Keratinocyte (primary cell): ENCODE measurements around the gene CLDN24. TPM values are rescaled to one million over a fixed set of nuclear protein-coding genes. Genes with fewer than 3 reads are reported as not detected.

Experiments used
- DNase-seq: peaks from one replicate; pipeline ENCODE4 v3.0.0-alpha.2; 2011; ENCODE audit warnings: low read depth, missing footprints, low spot score
- FAIRE-seq: peaks from 2 replicates; lab custom pipeline; 2011; peaks lifted over from hg19 to GRCh38; lab: Jason Lieb, UNC
- H2AFZ ChIP-seq: 2 replicates; pipeline ENCODE4 v1.6.0; 2012; ENCODE audit warnings: low read length, control low read depth, inconsistent platforms; ENCODE audit not compliant: control insufficient read depth
- H3K27ac ChIP-seq: 2 replicates; pipeline ENCODE4 v1.5.1; 2011; ENCODE audit warnings: low read length; ENCODE audit not compliant: control insufficient read depth, insufficient read depth
- H3K27me3 ChIP-seq: 3 replicates; pipeline ENCODE4 v1.6.0; 2011; ENCODE audit warnings: low read length; ENCODE audit not compliant: control insufficient read depth, insufficient read depth; ENCODE audit errors: extremely low read depth
- H3K36me3 ChIP-seq, 2 experiments: 2 replicates in 1 of 2; 3 replicates in 1 of 2; pipeline ENCODE4 v1.5.1; 2011; ENCODE audit warnings: low read length in 2 of 2, mild to moderate bottlenecking in 1 of 2; ENCODE audit not compliant: control insufficient read depth in 2 of 2, insufficient read depth in 2 of 2; ENCODE audit errors: extremely low read depth in 1 of 2
- H3K4me1 ChIP-seq: 3 replicates; pipeline ENCODE4 v1.5.1; 2011; ENCODE audit warnings: low read length; ENCODE audit not compliant: control insufficient read depth, insufficient read depth; ENCODE audit errors: extremely low read depth
- H3K4me2 ChIP-seq: 3 replicates; pipeline ENCODE4 v1.6.0; 2011; ENCODE audit warnings: low read depth, low read length; ENCODE audit not compliant: control insufficient read depth, insufficient read depth; ENCODE audit errors: extremely low read depth
- H3K4me3 ChIP-seq, 3 experiments: fragments of 200-600 bp in 1 of 3; sonication (generic) in 1 of 3; 2 replicates in 2 of 3; 3 replicates in 1 of 3; pipeline ENCODE4 v1.5.1; 2011 to 2016; ENCODE audit warnings: low read length in 3 of 3, mild to moderate bottlenecking in 3 of 3, control low read depth in 2 of 3, inconsistent platforms in 1 of 3, low read depth in 1 of 3, mixed read lengths in 1 of 3, mixed run types in 1 of 3, moderate library complexity in 1 of 3; ENCODE audit not compliant: control insufficient read depth in 2 of 3, insufficient read depth in 2 of 3; ENCODE audit errors: extremely low read depth in 1 of 3
- H3K79me2 ChIP-seq: 2 replicates; pipeline ENCODE4 v1.6.0; 2012; ENCODE audit warnings: low read length; ENCODE audit not compliant: control insufficient read depth, insufficient read depth
- H3K9ac ChIP-seq: 3 replicates; pipeline ENCODE4 v1.6.0; 2011; ENCODE audit warnings: low read length; ENCODE audit not compliant: control insufficient read depth, insufficient read depth; ENCODE audit errors: extremely low read depth
- H3K9me1 ChIP-seq: 3 replicates; pipeline ENCODE4 v1.6.0; 2011; ENCODE audit warnings: low read length; ENCODE audit not compliant: control insufficient read depth, insufficient read depth; ENCODE audit errors: extremely low read depth
- H3K9me3 ChIP-seq: 2 replicates; pipeline ENCODE4 v1.5.1; 2012; ENCODE audit warnings: low read depth, low read length; ENCODE audit not compliant: control insufficient read depth
- H4K20me1 ChIP-seq: 3 replicates; pipeline ENCODE4 v1.6.0; 2011; ENCODE audit warnings: low read length; ENCODE audit not compliant: control insufficient read depth, insufficient read depth; ENCODE audit errors: extremely low read depth
- CTCF ChIP-seq, 3 experiments: IDR thresholded peaks in 1 of 3; conservative IDR thresholded peaks in 1 of 3; optimal IDR thresholded peaks in 1 of 3; 2 replicates in 2 of 3; 3 replicates in 1 of 3; pipeline versions ENCODE3 to v1.5.1; 2011; ENCODE audit warnings: low read length in 3 of 3, mild to moderate bottlenecking in 3 of 3, moderate library complexity in 2 of 3, control low read depth in 1 of 3, inconsistent platforms in 1 of 3; ENCODE audit not compliant: insufficient read depth in 2 of 3; ENCODE audit errors: extremely low read depth in 1 of 3
- EZH2 ChIP-seq: IDR thresholded peaks from one replicate; pipeline ENCODE4 v1.6.1; 2012; ENCODE audit warnings: inconsistent platforms, mild to moderate bottlenecking, low read length, moderate library complexity
- dilution Hi-C: fragments of 300-500 bp; cut with MboI; formaldehyde crosslinking; loops from one replicate; pipeline ENCODE4 v1.7.0; 2020; ENCODE audit warnings: low sequenced_read_pairs; ENCODE audit not compliant: extremely low pct_ligation_motif_present
- polyA plus RNA-seq, 5 experiments: library from polyadenylated mRNA; depleted of rRNA in 3 of 5; stranded (reverse) in 3 of 5; stranded (forward) in 1 of 5; unstranded in 1 of 5; fragments of >200 nt; gene quantifications; 1 replicate in 1 of 5; 2 replicates in 3 of 5; 3 replicates in 1 of 5; pipeline versions ENCODE4 v1.2.1 to v1.2.3, GENCODE V29; 2011 to 2012; ENCODE audit warnings: missing spikeins in 2 of 5, low read depth in 1 of 5, low replicate concordance in 1 of 5

CLDN24 gene
- polyA plus RNA-seq, 1 donor (not counting 4 experiments of a cell fraction or from before 2014, with no cell fraction given) = not detected

- H3K36me3 ChIP-seq = no peaks in the 10 kb centered on the region
- no peak overlapping the region for H3K27ac ChIP-seq
- H3K9me3 ChIP-seq = no peaks in the 10 kb centered on the region
- H3K9me1 ChIP-seq = no peaks in the 10 kb centered on the region
- H3K27me3 ChIP-seq = no peaks in the 10 kb centered on the region
- DNase-seq = no peak
- H3K9ac ChIP-seq = no peak overlapping the region
- FAIRE-seq = no peak
- TF ChIP-seq EZH2 (no peak), CTCF (optimal IDR thresholded peaks at IDR 0.05 in 1 of 3, IDR thresholded peaks at IDR 0.05 in 1 of 3, conservative IDR thresholded peaks at IDR 0.05 in 1 of 3; ENCODE audit: extremely low read depth in 1 of 3, insufficient read depth in 2 of 3, low read length in 3 of 3) (no peak)
- no peaks in the 10 kb centered on the region for H3K79me2 ChIP-seq
- H2AFZ ChIP-seq = no peak overlapping the region
- dilution Hi-C loops = no loop called here
- no peak overlapping the region for H3K4me2 ChIP-seq
- H3K4me1 ChIP-seq = peaks cover 22% of the 10 kb centered on the region
- no peaks in the 10 kb centered on the region for H4K20me1 ChIP-seq
- no peak overlapping the region for H3K4me3 ChIP-seq
Measured at GRCh38 chr4:183348136-183348535, 25.9 kb upstream of the CLDN24 start.

- Histone ChIP-seq H3K9ac (no peak overlapping the region), H2AFZ (no peak overlapping the region), H3K9me1 (no peaks in the 10 kb centered on the region), H3K9me3 (no peaks in the 10 kb centered on the region), H3K4me2 (no peak overlapping the region), H3K27ac (no peak overlapping the region), H3K79me2 (no peaks in the 10 kb centered on the region), H4K20me1 (no peaks in the 10 kb centered on the region), H3K36me3 (no peaks in the 10 kb centered on the region), H3K27me3 (no peaks in the 10 kb centered on the region), H3K4me3 (no peak overlapping the region), H3K4me1 (peaks cover 19% of the 10 kb centered on the region)
- FAIRE-seq (no peak), DNase-seq (no peak)
- dilution Hi-C loops = no loop called here
- TF ChIP-seq CTCF (optimal IDR thresholded peaks at IDR 0.05 in 1 of 3, IDR thresholded peaks at IDR 0.05 in 1 of 3, conservative IDR thresholded peaks at IDR 0.05 in 1 of 3; ENCODE audit: extremely low read depth in 1 of 3, insufficient read depth in 2 of 3, low read length in 3 of 3) = no peak
- no peak for TF ChIP-seq EZH2
Measured at GRCh38 chr4:183347566-183347965, 25.3 kb upstream of the CLDN24 start.
